HEK293 (cell line): ENCODE measurements around the gene VIPR2.

Source experiments
- CTCF ChIP-seq: fragments of 450-650 bp; formaldehyde crosslinking; IDR thresholded peaks from 2 replicates; pipeline ENCODE4 v1.5.1; 2016; ENCODE audit warnings: missing biosample characterization, missing genetic modification characterization
- REST ChIP-seq: fragments of 450-650 bp; formaldehyde crosslinking; IDR thresholded peaks from 2 replicates; pipeline ENCODE4 v1.5.1; 2016; ENCODE audit warnings: missing biosample characterization, missing genetic modification characterization
- WT1 ChIP-seq: fragments of 450-650 bp; formaldehyde crosslinking; IDR thresholded peaks from 2 replicates; pipeline ENCODE4 v1.5.1; 2016; ENCODE audit warnings: missing biosample characterization, missing genetic modification characterization
- YY1 ChIP-seq: fragments of 450-650 bp; formaldehyde crosslinking; IDR thresholded peaks from 2 replicates; pipeline ENCODE4 v1.5.1; 2018; ENCODE audit warnings: missing biosample characterization, missing genetic modification characterization
- ZNF239 ChIP-seq: fragments of 450-650 bp; formaldehyde crosslinking; IDR thresholded peaks from 2 replicates; pipeline ENCODE4 v1.5.1; 2016; ENCODE audit warnings: missing biosample characterization, missing genetic modification characterization
- ZNF48 ChIP-seq: fragments of 450-650 bp; formaldehyde crosslinking; IDR thresholded peaks from 2 replicates; pipeline ENCODE4 v1.5.1; 2016; ENCODE audit warnings: missing biosample characterization, missing genetic modification characterization
- ZNF501 ChIP-seq: fragments of 450-650 bp; formaldehyde crosslinking; IDR thresholded peaks from 2 replicates; pipeline ENCODE4 v1.5.1; 2016; ENCODE audit warnings: missing biosample characterization, missing genetic modification characterization
- ZNF660 ChIP-seq: fragments of 450-650 bp; IDR thresholded peaks from 2 replicates; pipeline ENCODE4 v1.5.1; 2018; ENCODE audit warnings: missing biosample characterization, mild to moderate bottlenecking, missing genetic modification characterization
- TF ChIP-seq, protein P1 (sequence below): fragments of 450-650 bp; formaldehyde crosslinking; IDR thresholded peaks from 2 replicates; pipeline ENCODE4 v1.5.1; 2016; ENCODE audit warnings: missing biosample characterization, missing genetic modification characterization, low read depth

DNA sequence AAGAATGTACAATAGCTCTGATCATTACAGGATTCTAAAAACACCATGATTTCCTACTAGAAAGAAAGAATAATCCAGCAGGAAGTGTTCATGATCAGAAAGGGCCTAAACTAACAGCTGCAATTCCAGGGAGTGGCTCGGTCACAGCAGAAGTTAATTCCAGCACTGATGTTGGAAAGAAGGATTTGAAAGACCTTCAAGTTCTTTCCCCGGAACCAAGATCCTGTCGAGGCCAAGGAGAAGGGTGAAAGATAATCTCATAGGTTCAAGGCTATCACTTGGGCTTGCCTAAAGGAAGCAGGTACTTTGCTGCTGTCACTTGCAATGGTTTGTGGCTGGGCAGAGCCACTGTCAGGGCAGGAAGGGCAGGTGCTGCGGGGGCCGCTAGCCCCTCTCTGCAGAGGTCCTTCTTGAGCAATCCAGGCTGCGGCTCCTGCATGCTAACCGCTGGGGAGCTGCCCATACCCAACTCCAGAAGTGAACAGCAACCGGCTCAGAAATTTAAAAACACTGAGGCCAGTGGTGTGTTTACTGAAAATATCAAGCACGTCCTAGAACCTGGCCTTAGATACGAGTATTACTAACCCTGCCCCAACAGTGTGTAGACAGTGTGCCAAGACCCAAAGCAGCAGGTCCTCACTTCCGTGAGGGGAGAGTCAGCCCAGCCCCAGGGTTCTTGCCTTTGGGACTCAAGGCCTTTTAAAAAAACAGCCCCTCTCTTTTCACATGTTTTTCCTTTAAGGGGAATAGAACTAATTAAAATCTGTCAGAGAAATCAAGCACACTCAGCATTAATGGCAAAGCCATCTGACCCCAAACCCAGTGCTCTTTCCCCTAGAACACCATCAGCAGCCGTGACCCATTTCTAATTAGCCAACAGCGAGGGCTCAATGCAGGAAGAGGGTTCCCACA, 76.8 kb downstream of the VIPR2 start:
- no peak for TF ChIP-seq CTCF (tag by site-specific recombination)
- no peak for TF ChIP-seq YY1 (tag by site-specific recombination)
- TF ChIP-seq ZNF239 (tag by site-specific recombination): no peak
- no peak for TF ChIP-seq WT1
- no peak for TF ChIP-seq ZNF48 (tag by site-specific recombination)
- TF ChIP-seq, protein P1, sequence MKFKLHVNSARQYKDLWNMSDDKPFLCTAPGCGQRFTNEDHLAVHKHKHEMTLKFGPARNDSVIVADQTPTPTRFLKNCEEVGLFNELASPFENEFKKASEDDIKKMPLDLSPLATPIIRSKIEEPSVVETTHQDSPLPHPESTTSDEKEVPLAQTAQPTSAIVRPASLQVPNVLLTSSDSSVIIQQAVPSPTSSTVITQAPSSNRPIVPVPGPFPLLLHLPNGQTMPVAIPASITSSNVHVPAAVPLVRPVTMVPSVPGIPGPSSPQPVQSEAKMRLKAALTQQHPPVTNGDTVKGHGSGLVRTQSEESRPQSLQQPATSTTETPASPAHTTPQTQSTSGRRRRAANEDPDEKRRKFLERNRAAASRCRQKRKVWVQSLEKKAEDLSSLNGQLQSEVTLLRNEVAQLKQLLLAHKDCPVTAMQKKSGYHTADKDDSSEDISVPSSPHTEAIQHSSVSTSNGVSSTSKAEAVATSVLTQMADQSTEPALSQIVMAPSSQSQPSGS (tag by site-specific recombination): no peak
- TF ChIP-seq REST (tag by site-specific recombination): no peak
- TF ChIP-seq ZNF660 (tag by site-specific recombination): no peak
- no peak for TF ChIP-seq ZNF501 (tag by site-specific recombination)
